GM18519 (cell line): ENCODE data around the gene BCAS1.
"Not testable (repeated sequence)": the region's sequence is repeated elsewhere in the genome, so short reads cannot be mapped to it uniquely, and the experiment has no call there.

ENCODE experiments used
- ATAC-seq: cut with Tn5 transposase; IDR thresholded peaks from one replicate; pipeline ENCODE4 v1.9.1; 2021; ENCODE audit warnings: mild to moderate bottlenecking, moderate library complexity; ENCODE audit not compliant: unreplicated experiment, low FRiP score

The BCAS1 gene

GRCh38 chr20:54023406-54023805 is 47.0 kb downstream of the BCAS1 start:
- ATAC-seq: no peak

- ATAC-seq: no peak
Observed at GRCh38 chr20:54021446-54022235, 48.8 kb downstream of the BCAS1 start.

GRCh38 chr20:54020868-54021267 is 49.5 kb downstream of the BCAS1 start:
- ATAC-seq: no peak

GRCh38 chr20:54020348-54020747 is 50.0 kb downstream of the BCAS1 start:
- no peak for ATAC-seq

GRCh38 chr20:54019585-54019984 is 50.8 kb downstream of the BCAS1 start:
- no peak for ATAC-seq

GRCh38 chr20:54019127-54019526 is 51.3 kb downstream of the BCAS1 start:
- ATAC-seq: no peak

GRCh38 chr20:54017846-54018245 is 52.5 kb downstream of the BCAS1 start:
- peak; percentile 83 for ATAC-seq

- no peak for ATAC-seq
Observed at GRCh38 chr20:54015496-54015895, 54.9 kb downstream of the BCAS1 start.

- no peak for ATAC-seq
Observed at GRCh38 chr20:54014293-54014926, 56.0 kb downstream of the BCAS1 start.

GRCh38 chr20:54013471-54013870 is 56.9 kb downstream of the BCAS1 start:
- no peak for ATAC-seq

GRCh38 chr20:54011346-54011745 is 59.0 kb downstream of the BCAS1 start:
- ATAC-seq: no peak

GRCh38 chr20:54006216-54006615 is 64.2 kb downstream of the BCAS1 start:
- ATAC-seq: not testable (repeated sequence)

- ATAC-seq: no peak
Observed at GRCh38 chr20:54005524-54005923, 64.9 kb downstream of the BCAS1 start.

GRCh38 chr20:54004445-54004844 is 65.9 kb downstream of the BCAS1 start:
- ATAC-seq: peak; percentile 94

GRCh38 chr20:54002741-54003140 is 67.7 kb downstream of the BCAS1 start:
- no peak for ATAC-seq

- ATAC-seq: no peak
Observed at GRCh38 chr20:54002056-54002575, 68.3 kb downstream of the BCAS1 start.

- ATAC-seq: no peak
Observed at GRCh38 chr20:54000914-54001313, 69.5 kb downstream of the BCAS1 start.

GRCh38 chr20:54000262-54000661 is 70.1 kb downstream of the BCAS1 start:
- ATAC-seq: no peak

GRCh38 chr20:53999077-53999476 is 71.3 kb downstream of the BCAS1 start:
- ATAC-seq: no peak

- no peak for ATAC-seq
Observed at GRCh38 chr20:53996584-53997486, 73.6 kb downstream of the BCAS1 start.

- no peak for ATAC-seq
Observed at GRCh38 chr20:53995949-53996348, 74.4 kb downstream of the BCAS1 start.
